Peyer's patch (tissue), 4 donors: ENCODE results near the gene LENG1.

Experiments
- CTCF ChIP-seq, 6 experiments: fragments of 450-650 bp in 4 of 6; fragments of 200-600 bp in 2 of 6; sonication (generic) in 1 of 6; IDR thresholded peaks; one replicate each; pipeline ENCODE4 v1.5.1; 2017 to 2019; ENCODE audit warnings: antibody characterized with exemption in 6 of 6, mild to moderate bottlenecking in 3 of 6, moderate library complexity in 1 of 6
- POLR2A ChIP-seq, 2 donors: fragments of 450-650 bp; IDR thresholded peaks; one replicate each; pipeline ENCODE4 v1.5.1; 2017; ENCODE audit warnings: antibody characterized with exemption in 2 of 2, mild to moderate bottlenecking in 2 of 2, moderate library complexity in 2 of 2

GRCh38 chr19:54207983-54208783 is 48.7 kb upstream of the LENG1 start:
- TF ChIP-seq CTCF (IDR thresholded peaks at IDR 0.05) = no peak
- TF ChIP-seq POLR2A (IDR thresholded peaks at IDR 0.05) = no peak
